HEK293T (cell line): ENCODE results near the gene OR52N2.

Experiments
- CTCF ChIA-PET: fragments of 350-600 bp; formaldehyde crosslinking; extraction: SDS; loops from one replicate; lab custom pipeline; 2021; ENCODE audit warnings: antibody characterized with exemption, inconsistent platforms; lab: Yijun Ruan, JAX
- POLR2A ChIA-PET: fragments of 350-600 bp; formaldehyde crosslinking; extraction: SDS; loops from one replicate; lab custom pipeline; 2020; ENCODE audit warnings: antibody characterized with exemption, inconsistent platforms; lab: Yijun Ruan, JAX
- DNase-seq: peaks from one replicate; pipeline ENCODE4 v3.0.0; 2012; ENCODE audit warnings: mixed read lengths; ENCODE audit errors: extremely low spot score
- ARNT ChIP-seq: fragments of 450-650 bp; IDR thresholded peaks from 2 replicates; pipeline ENCODE4 v1.6.1; 2017; ENCODE audit warnings: mild to moderate bottlenecking
- BHLHE40 ChIP-seq: fragments of 450-650 bp; IDR thresholded peaks from 2 replicates; pipeline ENCODE4 v1.6.1; 2016; ENCODE audit warnings: mild to moderate bottlenecking, moderate library complexity, borderline replicate concordance
- CTBP1 ChIP-seq: fragments of 450-650 bp; IDR thresholded peaks from 2 replicates; pipeline ENCODE4 v1.6.1; 2016; ENCODE audit warnings: borderline replicate concordance
- ELF4 ChIP-seq: fragments of 450-650 bp; IDR thresholded peaks from 2 replicates; pipeline ENCODE4 v1.6.1; 2017; ENCODE audit warnings: antibody characterized with exemption
- FOXA1 ChIP-seq: fragments of 450-650 bp; IDR thresholded peaks from 2 replicates; pipeline ENCODE4 v1.6.1; 2016; ENCODE audit warnings: mild to moderate bottlenecking
- FOXK2 ChIP-seq: fragments of 450-650 bp; IDR thresholded peaks from 2 replicates; pipeline ENCODE4 v1.6.1; 2016; ENCODE audit warnings: mild to moderate bottlenecking
- FOXM1 ChIP-seq: fragments of 450-650 bp; IDR thresholded peaks from 2 replicates; pipeline ENCODE4 v1.6.1; 2017; ENCODE audit warnings: mild to moderate bottlenecking, borderline replicate concordance
- HDGF ChIP-seq: fragments of 450-650 bp; IDR thresholded peaks from 2 replicates; pipeline ENCODE4 v1.6.1; 2017; ENCODE audit warnings: antibody characterized with exemption, borderline replicate concordance
- L3MBTL2 ChIP-seq: fragments of 450-650 bp; conservative IDR thresholded peaks from 2 replicates; pipeline ENCODE4 v1.6.1; 2016; ENCODE audit warnings: mild to moderate bottlenecking
- LEF1 ChIP-seq: fragments of 450-650 bp; IDR thresholded peaks from 2 replicates; pipeline ENCODE4 v1.6.1; 2017; ENCODE audit warnings: mild to moderate bottlenecking, borderline replicate concordance
- NFRKB ChIP-seq: fragments of 450-650 bp; IDR thresholded peaks from 2 replicates; pipeline ENCODE4 v1.6.1; 2016; ENCODE audit warnings: mild to moderate bottlenecking, moderate library complexity
- SP1 ChIP-seq: fragments of 450-650 bp; IDR thresholded peaks from 2 replicates; pipeline ENCODE4 v1.6.1; 2017
- SUZ12 ChIP-seq: fragments of 450-650 bp; IDR thresholded peaks from 2 replicates; pipeline ENCODE4 v1.6.1; 2016; ENCODE audit warnings: mild to moderate bottlenecking
- TARDBP ChIP-seq: fragments of 450-650 bp; IDR thresholded peaks from 2 replicates; pipeline ENCODE4 v1.6.1; 2016
- ZNF384 ChIP-seq: fragments of 450-650 bp; IDR thresholded peaks from 2 replicates; pipeline ENCODE4 v1.6.1; 2016
- TF ChIP-seq, protein P1 (sequence below): fragments of 450-650 bp; IDR thresholded peaks from 2 replicates; pipeline ENCODE4 v1.6.1; 2016

The OR52N2 gene

DNA sequence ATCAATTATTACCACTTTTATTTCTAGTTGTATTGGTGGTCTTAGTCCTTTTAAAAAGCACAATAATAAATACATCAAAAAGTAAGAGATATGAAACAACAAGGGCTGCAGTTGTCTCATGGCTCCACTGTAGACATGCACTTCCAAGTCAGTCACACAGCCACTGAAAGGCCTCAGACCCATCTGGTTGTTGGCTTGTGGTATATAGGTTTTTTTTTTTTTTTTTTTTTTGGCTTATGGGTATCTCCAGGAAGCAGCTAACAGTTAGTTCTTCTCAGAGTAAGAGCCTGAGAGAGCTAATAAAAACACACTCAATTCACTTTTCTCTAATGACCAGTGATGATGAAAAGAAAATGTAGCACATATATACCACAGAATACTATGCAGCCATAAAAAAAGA lies 39.0 kb downstream of the OR52N2 start:
- DNase-seq: no peak
- TF ChIP-seq FOXM1 (no peak), FOXK2 (no peak), SP1 (no peak), HDGF (no peak), ZNF384 (no peak), SUZ12 (no peak), ELF4 (no peak), LEF1 (no peak), BHLHE40 (no peak), TARDBP (no peak), FOXA1 (no peak), NFRKB (no peak), CTBP1 (no peak), ARNT (no peak), L3MBTL2 (no peak)
- TF ChIP-seq, protein P1, sequence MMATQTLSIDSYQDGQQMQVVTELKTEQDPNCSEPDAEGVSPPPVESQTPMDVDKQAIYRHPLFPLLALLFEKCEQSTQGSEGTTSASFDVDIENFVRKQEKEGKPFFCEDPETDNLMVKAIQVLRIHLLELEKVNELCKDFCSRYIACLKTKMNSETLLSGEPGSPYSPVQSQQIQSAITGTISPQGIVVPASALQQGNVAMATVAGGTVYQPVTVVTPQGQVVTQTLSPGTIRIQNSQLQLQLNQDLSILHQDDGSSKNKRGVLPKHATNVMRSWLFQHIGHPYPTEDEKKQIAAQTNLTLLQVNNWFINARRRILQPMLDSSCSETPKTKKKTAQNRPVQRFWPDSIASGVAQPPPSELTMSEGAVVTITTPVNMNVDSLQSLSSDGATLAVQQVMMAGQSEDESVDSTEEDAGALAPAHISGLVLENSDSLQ: no peak
- ChIA-PET CTCF (no interaction called here), POLR2A (no interaction called here)

DNA sequence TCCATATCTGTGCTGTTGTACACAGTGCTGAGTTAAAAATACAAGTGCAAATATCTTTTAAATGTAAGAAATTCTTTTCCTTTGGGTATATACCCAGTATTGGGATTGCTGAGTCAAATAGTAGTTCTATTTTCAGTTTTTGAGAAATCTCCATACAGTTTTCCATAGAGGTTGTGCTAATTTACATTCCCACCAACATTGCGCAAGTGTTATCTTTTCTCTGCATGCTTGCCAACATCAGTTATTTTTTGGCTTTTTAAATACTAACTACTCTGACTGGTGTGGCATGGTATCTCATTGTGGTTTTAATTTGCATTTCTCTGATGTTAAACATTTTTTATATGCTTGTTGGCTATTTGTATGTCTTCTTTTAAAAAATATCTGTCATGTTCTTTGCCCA lies 42.3 kb downstream of the OR52N2 start:
- ChIA-PET POLR2A (no interaction called here), CTCF (no interaction called here)
- TF ChIP-seq ELF4 (no peak), BHLHE40 (no peak)
- TF ChIP-seq, protein P1: no peak
- DNase-seq: no peak

DNA sequence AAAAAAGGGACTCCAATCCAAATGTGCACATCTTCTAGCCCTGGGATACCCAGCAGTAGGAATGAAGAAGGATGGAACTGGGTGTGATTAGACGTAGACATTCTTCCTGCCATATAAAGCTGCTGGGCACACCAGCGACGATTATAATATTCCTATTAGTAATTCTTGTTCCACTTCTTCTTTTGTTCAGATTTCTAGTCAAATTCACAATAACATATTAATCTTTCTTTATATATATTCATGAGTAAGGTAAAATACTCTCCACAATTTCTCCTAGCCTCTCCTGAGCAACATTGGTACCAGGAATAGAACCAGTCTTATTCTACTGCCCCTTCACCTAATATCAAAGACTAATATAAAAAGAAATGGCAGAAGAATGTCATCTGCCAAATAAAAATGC lies 48.9 kb downstream of the OR52N2 start, which contains the start of gene OR52E8:
Gene OR52E8 (minus strand): TSS at position 101 of the 400 bp plus-strand sequence. CDS start 0 bp downstream, at position 101.
- DNase-seq: no peak
- ChIA-PET CTCF (no interaction called here), POLR2A (no interaction called here)
- no peak for TF ChIP-seq SUZ12
- TF ChIP-seq SP1: no peak
- TF ChIP-seq ZNF384: no peak
- no peak for TF ChIP-seq L3MBTL2
- no peak for TF ChIP-seq HDGF
- no peak for TF ChIP-seq NFRKB
- TF ChIP-seq ARNT: no peak
- no peak for TF ChIP-seq FOXA1
- TF ChIP-seq, protein P1: no peak
- no peak for TF ChIP-seq CTBP1
- no peak for TF ChIP-seq TARDBP
- no peak for TF ChIP-seq ELF4
- TF ChIP-seq FOXM1: no peak
- no peak for TF ChIP-seq BHLHE40
- TF ChIP-seq FOXK2: no peak
- TF ChIP-seq LEF1: no peak

DNA sequence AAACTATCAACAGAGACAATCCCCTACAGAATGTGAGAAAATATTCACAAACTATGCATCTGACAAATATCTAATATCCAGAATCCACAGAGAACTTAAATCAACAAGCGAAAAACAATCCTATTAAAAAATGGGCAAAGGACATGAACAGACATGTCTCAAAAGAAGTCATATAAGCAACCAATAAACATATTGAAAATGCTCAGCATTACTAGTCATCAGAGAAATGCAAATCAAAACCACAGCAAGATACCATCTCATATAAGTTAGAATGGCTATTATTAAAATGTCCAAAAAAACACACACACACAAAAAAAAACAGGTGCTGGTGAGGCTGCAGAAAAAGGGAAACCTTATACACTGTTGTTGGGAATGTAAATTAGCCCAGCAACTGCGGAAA lies 57.1 kb downstream of the OR52N2 start:
- DNase-seq: no peak
- CTCF ChIA-PET: no interaction called here
- POLR2A ChIA-PET: no interaction called here
- TF ChIP-seq ELF4 (no peak), FOXK2 (no peak), SUZ12 (no peak), HDGF (no peak), BHLHE40 (no peak), FOXM1 (no peak), SP1 (no peak), NFRKB (no peak)
- TF ChIP-seq, protein P1: no peak
